ENCODE data around the gene MIPOL1. TPM values are rescaled to one million over a fixed set of nuclear protein-coding genes. Genes with fewer than 3 reads are reported as not detected.

Gene MIPOL1
- total RNA-seq, 3 donors from 2014 or later (not counting 1 experiment from before 2014, with no cell fraction given), result not detected

GRCh38 chr14:37263656-37264236 lies 66.0 kb downstream of the MIPOL1 start:
- no peak for ATAC-seq
- Histone ChIP-seq H3K4me3 (ENCODE audit: low read length) (no peak overlapping the region), H3K27ac (ENCODE audit: low read length) (no peak overlapping the region), H3K27me3 (ENCODE audit: control insufficient read depth, insufficient read depth, low read length) (no peaks in the 10 kb centered on the region), H3K4me1 (ENCODE audit: control insufficient read depth, insufficient read depth, low read length) (no peaks in the 10 kb centered on the region), H3K36me3 (ENCODE audit: control insufficient read depth, insufficient read depth, low read length) (no peaks in the 10 kb centered on the region), H3K9me3 (ENCODE audit: control insufficient read depth, insufficient read depth, low read length) (no peaks in the 10 kb centered on the region)
- H3K9me3 Mint-ChIP-seq, result peaks cover 2 to 12% of the 10 kb centered on the region in 2 donors
- no peaks in the 10 kb centered on the region for H3K27me3 Mint-ChIP-seq (ENCODE audit: low read depth in 2 of 2)
- H3K4me3 Mint-ChIP-seq, result no peak overlapping the region
- no peak for DNase-seq
- WGBS (ENCODE audit: insufficient coverage), result 100% methylated on average over 2 of the region's 3 CpGs
- no peak overlapping the region for H3K27ac Mint-ChIP-seq
- TF ChIP-seq CTCF (IDR thresholded peaks at IDR 0.05), result no peak
- no peaks in the 10 kb centered on the region for H3K36me3 Mint-ChIP-seq
- no peaks in the 10 kb centered on the region for H3K4me1 Mint-ChIP-seq
- intact Hi-C loops (cut with micrococcal nuclease), result no loop called here

DNA sequence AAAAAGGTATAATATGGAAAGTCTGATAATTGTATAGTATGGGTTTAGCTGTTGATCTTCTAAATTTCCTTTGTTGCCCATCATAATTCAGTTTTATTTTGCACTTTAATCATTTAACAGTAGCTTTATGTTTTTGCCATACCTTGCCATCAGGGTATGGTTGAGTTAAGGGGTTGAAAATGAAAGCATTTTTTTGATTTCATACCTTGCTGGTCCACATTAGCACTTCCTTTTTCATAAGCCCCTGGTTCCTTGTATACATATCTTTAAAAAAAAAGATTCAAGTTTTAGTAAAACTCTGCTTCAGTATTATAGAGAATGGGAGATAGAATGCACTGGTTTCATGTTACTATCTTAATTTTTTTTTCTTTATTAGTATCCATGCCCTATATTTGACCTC lies 71.1 kb downstream of the MIPOL1 start:
- no peak overlapping the region for H3K27ac Mint-ChIP-seq
- H3K4me3 Mint-ChIP-seq, result no peak overlapping the region
- TF ChIP-seq CTCF (IDR thresholded peaks at IDR 0.05), result no peak
- H3K9me3 Mint-ChIP-seq, result peaks cover 5 to 13% of the 10 kb centered on the region in 2 donors
- Histone ChIP-seq H3K36me3 (ENCODE audit: control insufficient read depth, insufficient read depth, low read length) (no peaks in the 10 kb centered on the region), H3K4me3 (ENCODE audit: low read length) (no peak overlapping the region), H3K27ac (ENCODE audit: low read length) (no peak overlapping the region), H3K9me3 (ENCODE audit: control insufficient read depth, insufficient read depth, low read length) (no peaks in the 10 kb centered on the region), H3K4me1 (ENCODE audit: control insufficient read depth, insufficient read depth, low read length) (no peaks in the 10 kb centered on the region), H3K27me3 (ENCODE audit: control insufficient read depth, insufficient read depth, low read length) (no peaks in the 10 kb centered on the region)
- no peaks in the 10 kb centered on the region for H3K36me3 Mint-ChIP-seq
- H3K27me3 Mint-ChIP-seq (ENCODE audit: low read depth in 2 of 2), result no peaks in the 10 kb centered on the region
- ATAC-seq (no peak), DNase-seq (no peak)
- H3K4me1 Mint-ChIP-seq, result no peaks in the 10 kb centered on the region
- intact Hi-C loops (cut with micrococcal nuclease), result no loop called here

DNA sequence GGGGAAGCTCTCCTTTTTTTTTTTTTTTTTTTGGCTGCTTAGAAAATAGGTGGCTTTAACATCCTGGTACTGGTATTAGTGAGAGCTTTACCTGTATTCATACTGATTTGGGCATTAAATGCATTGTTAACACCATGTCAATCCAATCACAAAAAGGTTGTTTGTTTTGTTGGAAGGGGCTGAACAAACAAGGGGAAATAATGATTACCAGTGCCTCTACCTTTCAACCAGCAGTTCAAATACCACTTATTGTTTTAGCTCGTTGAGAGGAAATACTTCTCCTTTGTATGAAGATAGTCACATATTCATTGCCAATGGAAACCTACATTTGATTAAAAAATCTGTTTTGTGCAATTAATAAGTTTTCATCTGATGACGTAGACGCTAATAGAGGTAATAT lies 72.9 kb downstream of the MIPOL1 start:
- no CpG with 5 or more reads among the region's 3 CpGs for WGBS (ENCODE audit: insufficient coverage)
- no peaks in the 10 kb centered on the region for H3K9me3 ChIP-seq (ENCODE audit: control insufficient read depth, insufficient read depth, low read length)
- Mint-ChIP-seq H3K27me3 (ENCODE audit: low read depth in 2 of 2) (no peaks in the 10 kb centered on the region), H3K4me1 (no peaks in the 10 kb centered on the region), H3K9me3 (peaks cover 5 to 9% of the 10 kb centered on the region in 2 donors), H3K27ac (no peak overlapping the region), H3K36me3 (no peaks in the 10 kb centered on the region), H3K4me3 (no peak overlapping the region)
- H3K27ac ChIP-seq (ENCODE audit: low read length), result no peak overlapping the region
- no peak for TF ChIP-seq CTCF (IDR thresholded peaks at IDR 0.05)
- ATAC-seq (no peak), DNase-seq (no peak)
- H3K4me3 ChIP-seq (ENCODE audit: low read length), result no peak overlapping the region
- intact Hi-C loops (cut with micrococcal nuclease), result no loop called here
- no peaks in the 10 kb centered on the region for H3K4me1 ChIP-seq (ENCODE audit: control insufficient read depth, insufficient read depth, low read length)
- no peaks in the 10 kb centered on the region for H3K36me3 ChIP-seq (ENCODE audit: control insufficient read depth, insufficient read depth, low read length)
- H3K27me3 ChIP-seq (ENCODE audit: control insufficient read depth, insufficient read depth, low read length), result no peaks in the 10 kb centered on the region

DNA sequence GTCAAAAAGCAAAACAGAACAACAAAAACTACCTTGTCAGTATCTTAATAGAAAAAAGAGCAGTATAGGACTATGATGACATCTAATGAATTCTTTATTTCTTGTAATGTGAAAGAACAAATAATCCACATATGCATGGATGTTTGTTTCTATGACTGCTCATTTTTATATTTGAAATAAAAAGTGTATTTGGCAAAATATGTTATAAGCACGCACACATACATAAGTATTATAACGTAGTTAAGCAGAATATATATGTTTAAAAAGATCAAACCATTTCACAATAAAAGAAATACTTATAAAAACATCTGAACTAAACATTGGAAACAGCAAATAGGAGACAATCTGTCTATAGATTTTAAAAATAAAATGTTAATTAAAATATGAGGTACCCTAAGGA lies 74.8 kb downstream of the MIPOL1 start:
- Histone ChIP-seq H3K4me1 (ENCODE audit: control insufficient read depth, insufficient read depth, low read length) (no peaks in the 10 kb centered on the region), H3K36me3 (ENCODE audit: control insufficient read depth, insufficient read depth, low read length) (no peaks in the 10 kb centered on the region), H3K27me3 (ENCODE audit: control insufficient read depth, insufficient read depth, low read length) (no peaks in the 10 kb centered on the region), H3K27ac (ENCODE audit: low read length) (no peak overlapping the region), H3K4me3 (ENCODE audit: low read length) (no peak overlapping the region), H3K9me3 (ENCODE audit: control insufficient read depth, insufficient read depth, low read length) (no peaks in the 10 kb centered on the region)
- no peak overlapping the region for H3K27ac Mint-ChIP-seq
- H3K27me3 Mint-ChIP-seq (ENCODE audit: low read depth in 2 of 2), result no peaks in the 10 kb centered on the region
- no peak for TF ChIP-seq CTCF (IDR thresholded peaks at IDR 0.05)
- no CpG with 5 or more reads among the region's 2 CpGs for WGBS (ENCODE audit: insufficient coverage)
- peaks cover 5 to 6% of the 10 kb centered on the region in 2 donors for H3K9me3 Mint-ChIP-seq
- DNase-seq (no peak), ATAC-seq (no peak)
- H3K4me1 Mint-ChIP-seq, result no peaks in the 10 kb centered on the region
- no peaks in the 10 kb centered on the region for H3K36me3 Mint-ChIP-seq
- H3K4me3 Mint-ChIP-seq, result no peak overlapping the region
- intact Hi-C loops (cut with micrococcal nuclease), result no loop called here
